KBM-7 (cell line): Measurements from ENCODE around the gene GNG4.
A peak's percentile ranks its signal among the peaks of the same experiment; 100 is the strongest.

ENCODE experiments used
- DNase-seq: peaks from one replicate; pipeline ENCODE4 v3.0.0-alpha.2; 2015
- in situ Hi-C: fragments of 300-500 bp; cut with MboI; formaldehyde crosslinking; loops from 2 replicates; pipeline ENCODE4 v1.14.3; 2020; ENCODE audit warnings: low sequenced_read_pairs, low pct_unique_long_range_greater_than_20kb, mixed read lengths

The GNG4 gene

DNA sequence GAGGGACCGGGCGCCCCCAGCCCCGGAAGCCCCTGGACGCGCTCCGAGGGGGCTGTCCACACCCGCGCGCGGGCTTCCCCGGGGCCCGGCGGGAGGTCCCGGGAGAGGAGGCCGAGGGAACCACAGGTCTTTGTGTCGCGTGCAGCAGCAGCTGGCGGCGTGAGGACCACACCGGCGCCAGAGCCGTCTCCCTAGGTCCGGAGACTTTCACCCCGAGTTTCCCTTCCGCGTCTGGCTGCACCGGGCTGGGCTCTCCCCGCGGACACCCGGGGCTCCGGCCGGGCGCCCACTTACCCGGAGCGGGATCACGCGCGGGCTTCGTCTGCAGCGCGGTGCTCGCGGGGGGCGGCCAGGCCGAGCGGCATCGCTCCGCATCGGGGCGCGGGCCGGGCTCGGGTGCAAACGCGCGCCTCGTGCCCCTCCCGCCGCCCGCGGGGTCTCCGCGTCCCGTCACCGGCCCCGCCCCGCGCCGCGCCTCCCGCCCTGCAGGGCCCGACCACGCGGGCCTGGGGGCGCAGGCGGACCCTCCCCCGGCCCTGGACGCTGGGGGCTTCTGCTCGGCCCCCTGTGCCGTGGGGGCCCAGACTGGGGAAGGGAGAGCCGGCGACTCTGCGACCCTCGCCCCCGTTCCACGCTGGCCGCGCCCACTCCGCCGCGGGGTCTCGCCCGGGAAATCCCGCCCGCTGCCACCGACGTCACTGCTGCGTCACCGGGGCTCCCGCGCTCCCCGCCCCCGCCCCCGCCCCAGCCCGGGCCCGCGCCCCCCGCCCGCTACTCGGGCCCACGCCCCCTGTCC lies at the start of gene GNG4:
TSS of gene GNG4 (minus strand) at position 417 of the 796 bp plus-strand sequence. CDS start 65,946 bp downstream, outside the sequence.
- peak; percentile 35 for DNase-seq
- in situ Hi-C loops: no loop called here

DNA sequence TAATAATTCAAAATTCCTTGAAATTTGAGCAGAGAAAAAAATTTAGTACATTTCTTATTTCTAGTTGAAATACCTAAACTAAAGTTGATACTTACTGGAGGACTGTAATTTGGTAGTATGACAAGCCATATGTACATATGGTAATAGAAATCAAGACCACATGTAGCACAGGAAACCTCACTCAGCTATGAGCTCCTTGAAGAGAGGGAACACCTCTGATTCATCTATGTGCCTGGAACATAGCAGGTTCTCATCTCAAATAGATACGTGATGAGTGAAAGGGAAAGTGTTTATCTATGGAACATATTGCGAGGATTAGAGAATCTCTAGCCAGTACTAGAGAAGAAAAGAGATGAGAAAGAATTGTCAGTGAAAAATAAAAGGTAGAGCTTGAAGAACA lies 47.9 kb upstream of the GNG4 start:
- in situ Hi-C loops: no loop called here

GRCh38 chr1:235689356-235689755 lies 39.8 kb upstream of the GNG4 start:
- in situ Hi-C loops: no loop called here
- no peak for DNase-seq

More for the DNA sequence above, 47.9 kb upstream of the GNG4 start:
- DNase-seq: no peak

DNA sequence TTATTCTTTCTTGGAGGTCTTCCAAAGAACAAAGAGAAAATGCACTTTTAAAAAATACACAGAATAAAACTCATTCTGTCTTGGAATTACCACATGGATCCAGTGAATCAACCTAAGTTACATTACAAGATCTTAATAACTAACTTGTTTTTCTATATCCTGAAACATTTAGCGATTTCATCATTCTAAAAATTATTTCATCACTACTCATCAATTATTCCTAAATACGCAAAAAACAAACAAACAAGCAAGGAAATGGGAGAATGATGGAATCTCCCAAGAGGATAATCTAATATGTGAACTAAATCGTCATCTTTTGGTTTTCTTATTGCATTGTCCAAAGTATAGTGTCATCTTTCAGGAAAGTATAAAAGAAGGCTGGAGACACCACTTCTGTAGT lies 38.5 kb upstream of the GNG4 start:
- no peak for DNase-seq
- in situ Hi-C loops: no loop called here

DNA sequence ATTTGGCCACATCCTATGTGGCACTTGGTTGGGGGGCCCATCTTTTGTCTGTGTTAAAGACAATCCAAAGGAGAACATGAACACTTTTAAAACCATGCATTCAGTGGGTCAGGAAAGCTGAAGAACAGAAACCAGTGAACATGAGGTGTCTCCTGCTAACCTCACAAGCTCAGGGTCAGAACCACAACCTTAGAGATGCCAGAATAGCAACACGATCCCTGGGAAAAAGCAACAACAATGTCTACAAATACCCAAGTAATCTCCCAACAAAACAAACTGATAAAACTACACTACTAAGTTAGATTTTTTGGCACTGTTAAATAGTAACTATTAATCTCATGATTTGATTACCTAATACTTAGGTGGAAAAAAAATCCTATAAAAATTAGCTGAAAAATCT lies 34.1 kb upstream of the GNG4 start:
- DNase-seq: no peak
- in situ Hi-C loops: no loop called here

DNA sequence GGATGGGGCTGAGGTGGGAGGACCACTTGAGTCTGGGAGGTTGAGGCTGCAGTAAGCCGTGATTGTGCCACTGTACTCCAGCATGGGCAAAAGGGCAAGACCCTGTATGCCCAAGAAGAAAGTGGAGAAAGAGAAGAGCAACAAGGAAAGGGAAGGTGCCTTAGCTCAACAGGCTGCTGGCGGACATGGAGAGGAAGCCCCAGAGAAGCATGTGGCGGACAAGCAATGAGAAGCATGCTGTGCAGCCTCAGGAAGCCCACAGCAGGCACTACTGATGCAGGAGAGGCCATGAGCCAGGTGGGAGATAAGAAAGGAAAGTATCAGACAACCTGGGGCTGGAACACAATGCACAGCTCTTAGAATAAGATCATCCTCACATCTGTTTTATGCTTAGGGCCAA lies 32.6 kb upstream of the GNG4 start:
- in situ Hi-C loops: no loop called here
- no peak for DNase-seq

DNA sequence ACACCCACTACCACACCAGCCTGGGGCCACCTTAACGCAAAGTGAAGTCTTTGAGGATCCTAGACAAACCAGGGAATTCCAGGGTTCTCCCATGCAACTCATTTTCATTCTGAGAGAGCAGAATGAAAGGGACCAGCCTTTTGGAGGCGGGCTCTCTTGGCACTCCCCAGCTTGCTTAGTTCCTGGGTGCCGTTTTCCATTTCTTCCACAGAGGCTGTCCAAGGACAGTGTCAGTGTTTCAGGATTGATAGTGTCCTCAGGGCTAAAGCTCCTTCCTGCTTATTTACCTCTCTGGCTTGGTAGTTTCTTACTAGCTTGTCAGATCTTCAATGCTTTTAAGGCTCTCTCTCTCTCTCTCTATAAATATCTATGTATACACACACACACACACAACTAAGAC lies 30.1 kb upstream of the GNG4 start:
- in situ Hi-C loops: no loop called here
- DNase-seq: no peak

- DNase-seq: no peak
- in situ Hi-C loops: no loop called here
Measured at GRCh38 chr1:235679005-235679404, 29.4 kb upstream of the GNG4 start.

DNA sequence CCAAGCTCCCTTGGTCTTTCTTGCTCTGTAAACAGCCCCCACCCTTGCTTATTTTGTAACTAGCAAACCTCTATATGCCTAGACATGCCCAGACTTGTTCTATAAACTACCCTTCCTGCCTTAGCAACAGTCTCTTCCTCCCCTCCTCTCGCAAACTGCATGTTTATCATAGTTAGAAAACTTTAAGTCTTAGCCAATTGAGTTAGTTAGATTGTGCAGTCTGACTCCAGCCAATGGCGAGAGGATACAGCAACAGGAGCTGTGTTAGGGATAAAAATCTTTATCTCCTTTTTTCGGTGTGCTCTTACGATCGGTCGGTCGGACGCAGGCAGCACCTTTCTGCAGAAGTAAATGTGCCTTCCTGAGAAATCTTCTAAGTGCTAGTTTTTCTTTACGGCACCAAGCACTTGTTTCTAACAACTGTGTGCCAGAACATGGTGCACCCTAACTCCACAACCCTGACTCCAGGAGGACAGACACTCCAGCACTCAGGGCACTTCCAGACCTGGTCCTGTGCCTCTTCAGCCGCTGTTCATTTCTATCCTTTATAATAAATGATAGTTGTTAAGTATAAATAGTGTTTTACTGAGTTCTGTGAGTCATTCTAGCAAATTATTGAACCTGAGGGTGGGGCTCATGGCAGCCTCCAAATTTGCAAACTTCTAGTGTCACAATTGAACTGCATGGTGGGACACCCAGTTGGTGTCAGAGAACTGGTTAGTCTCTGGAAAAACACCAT lies 25.7 kb upstream of the GNG4 start:
- peak; percentile 45 for DNase-seq
- in situ Hi-C loops: no loop called here

DNA sequence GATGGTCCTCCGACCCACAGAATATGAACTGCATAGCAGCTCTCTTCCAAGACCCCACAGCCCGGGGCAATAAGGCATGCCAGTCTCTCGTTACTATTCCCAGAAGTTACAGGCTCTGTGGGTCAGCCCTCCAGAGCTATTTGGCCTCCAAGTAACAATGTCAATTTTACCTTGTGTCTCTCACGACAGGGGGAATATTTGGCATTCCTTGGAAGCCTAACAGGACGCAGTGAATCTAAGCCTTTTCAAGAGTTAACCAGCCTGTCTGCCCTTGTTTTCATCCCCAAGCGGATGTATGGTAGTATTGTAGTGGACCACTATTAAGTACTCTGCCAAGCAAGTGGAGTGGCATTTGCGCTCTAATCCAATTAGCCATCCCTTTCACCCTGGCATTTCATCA lies 24.4 kb upstream of the GNG4 start:
- in situ Hi-C loops: no loop called here
- no peak for DNase-seq

GRCh38 chr1:235671992-235672391 lies 22.4 kb upstream of the GNG4 start:
- no peak for DNase-seq
- in situ Hi-C loops: no loop called here

DNA sequence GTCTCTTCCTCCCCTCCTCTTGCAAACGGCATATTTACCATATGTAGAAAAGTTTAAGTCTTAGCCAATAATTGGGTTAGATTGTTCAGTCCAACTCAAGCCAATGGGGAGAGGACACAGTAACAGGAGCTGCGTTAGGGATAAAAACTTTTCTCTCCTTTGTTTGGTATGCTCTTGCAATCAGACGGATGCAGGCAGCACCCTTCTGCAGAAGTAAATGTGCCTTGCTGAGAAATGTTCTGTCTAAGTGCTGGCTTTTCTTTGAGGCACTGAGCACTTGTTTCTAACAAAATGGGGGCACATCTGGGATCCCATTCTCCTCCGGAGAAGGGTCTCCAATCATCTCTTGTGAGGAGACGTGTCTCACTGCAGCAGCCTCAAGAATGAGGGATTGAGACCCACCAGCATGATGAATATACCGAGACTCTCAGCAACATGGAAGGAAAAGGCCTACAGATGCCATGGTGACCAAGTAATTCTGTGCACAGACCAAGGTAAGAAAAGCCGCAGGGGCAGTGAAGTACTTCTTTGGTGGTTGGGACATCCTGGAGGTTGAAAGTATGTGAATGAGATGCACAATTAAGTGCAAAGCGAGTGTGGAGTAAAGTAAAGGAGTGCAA lies 20.7 kb upstream of the GNG4 start:
- in situ Hi-C loops: no loop called here
- DNase-seq: peak; percentile 26

DNA sequence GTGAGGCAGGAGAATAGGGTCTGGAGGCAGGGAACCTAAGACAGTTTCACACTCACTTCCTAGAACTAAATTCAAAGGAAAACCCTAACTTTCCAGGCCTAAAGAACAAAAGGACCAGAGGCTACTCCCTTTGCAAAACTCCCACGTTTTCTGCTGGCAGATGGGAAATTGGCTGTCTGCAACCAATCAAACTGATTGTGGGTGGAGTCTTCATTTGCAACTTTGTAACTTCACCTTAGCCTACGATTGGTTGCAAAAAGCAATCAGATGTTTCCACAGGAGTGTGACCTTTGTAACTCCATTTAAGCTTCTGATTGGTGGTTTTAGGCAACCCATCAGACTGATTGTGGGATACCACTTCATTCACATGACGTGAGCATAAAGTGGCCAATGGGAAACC lies 19.7 kb upstream of the GNG4 start:
- no peak for DNase-seq
- in situ Hi-C loops: no loop called here

DNA sequence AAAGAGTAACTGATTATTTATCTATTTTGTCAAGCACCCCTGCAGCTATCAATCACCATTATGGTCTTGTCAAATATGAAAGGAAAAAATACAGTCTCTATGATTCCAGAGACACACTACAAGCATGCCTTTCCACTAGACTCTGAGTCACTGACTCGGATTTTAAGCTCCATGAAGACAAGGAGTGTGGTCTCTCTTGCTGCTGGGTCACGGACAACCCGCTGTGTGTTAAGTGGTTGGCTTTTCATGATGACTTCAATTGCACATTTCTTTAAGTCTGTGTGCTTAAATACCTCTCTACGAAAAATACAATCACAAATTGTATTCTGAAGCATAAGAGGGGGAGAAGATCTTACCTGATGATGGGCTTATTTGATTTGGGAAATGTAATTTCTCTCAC lies 14.0 kb upstream of the GNG4 start:
- in situ Hi-C loops: no loop called here
- no peak for DNase-seq

DNA sequence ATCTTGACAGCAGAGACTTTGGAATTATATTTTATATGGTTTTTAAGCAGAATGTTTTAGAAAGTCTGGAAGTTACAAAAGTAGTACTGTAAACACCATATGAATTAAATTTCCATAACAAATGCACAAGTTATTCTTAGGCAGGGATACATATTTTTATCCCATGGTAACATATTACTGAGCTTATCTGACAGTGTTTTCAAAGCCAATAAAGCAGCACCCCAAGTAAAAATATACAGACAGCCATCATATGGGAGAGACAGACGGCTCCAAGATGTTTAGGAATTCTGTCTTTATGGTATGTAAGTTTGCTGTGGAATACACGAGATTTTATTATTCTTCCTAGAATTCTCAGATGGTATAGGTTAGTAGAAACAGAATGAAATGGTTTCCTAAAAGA lies 12.0 kb upstream of the GNG4 start:
- in situ Hi-C loops: no loop called here
- no peak for DNase-seq

DNA sequence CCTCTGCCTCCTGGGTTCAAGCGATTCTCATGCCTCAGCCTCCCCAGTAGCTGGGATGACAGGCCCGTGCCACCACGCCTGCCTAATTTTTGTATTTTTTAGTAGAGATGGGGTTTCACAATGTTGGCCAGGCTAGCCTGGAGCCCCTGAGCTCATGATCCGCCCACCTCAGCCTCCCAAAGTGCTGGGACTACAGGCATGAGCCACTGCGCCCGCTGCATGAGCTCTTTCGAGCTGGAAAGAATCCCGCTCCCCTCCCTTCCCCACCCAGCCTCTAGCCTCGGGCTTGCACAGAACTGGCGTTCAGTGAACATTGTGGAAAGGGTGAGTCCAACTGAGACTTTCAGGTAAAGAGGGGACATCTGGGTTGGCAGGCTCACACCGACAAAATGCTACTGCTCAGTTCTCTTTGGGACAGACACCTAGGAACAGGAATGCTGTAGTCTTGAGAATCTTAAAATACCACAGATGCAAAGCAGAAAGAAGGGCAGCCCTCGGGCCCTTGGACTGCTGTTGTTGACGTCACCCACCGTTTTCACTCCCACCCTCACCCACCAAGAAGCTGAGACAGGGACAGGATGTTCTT lies 9.7 kb upstream of the GNG4 start:
- in situ Hi-C loops: no loop called here
- DNase-seq: no peak

DNA sequence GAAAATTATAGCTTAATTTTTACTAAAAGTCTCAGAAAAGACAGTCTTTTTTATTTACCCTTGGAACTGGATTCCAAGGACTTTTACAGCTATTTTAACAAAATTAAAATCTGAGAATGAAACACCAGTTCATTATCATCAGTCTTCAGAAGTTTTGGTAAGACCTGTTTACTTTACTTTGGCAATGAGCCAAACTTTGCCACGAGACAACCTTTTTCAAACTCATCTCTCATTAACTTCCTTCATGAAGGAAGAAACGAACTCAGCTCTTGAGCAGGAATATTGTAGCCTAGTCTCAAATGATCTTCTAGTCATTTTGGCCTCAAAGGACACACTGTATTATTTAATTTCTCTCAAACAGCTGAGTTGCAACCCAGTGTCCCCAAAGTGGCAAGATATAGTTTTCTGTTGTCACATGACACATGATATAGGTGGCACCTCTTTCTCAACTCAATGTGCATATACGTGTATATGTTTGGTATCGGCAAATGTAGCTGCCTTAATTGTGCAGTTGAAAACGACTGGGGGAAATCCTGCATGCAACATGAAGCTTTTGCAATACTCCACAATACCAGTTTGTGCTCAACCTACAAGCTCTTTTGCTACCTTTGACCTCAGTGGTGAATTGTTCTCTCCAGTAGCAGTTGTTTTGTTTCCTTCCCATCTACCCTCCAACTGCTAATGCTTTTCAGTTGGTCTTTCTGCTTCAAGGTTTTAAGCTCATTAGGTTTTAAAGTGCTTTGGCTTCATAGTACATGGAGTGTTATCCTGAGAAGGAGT lies 8.4 kb upstream of the GNG4 start:
- no peak for DNase-seq
- in situ Hi-C loops: no loop called here

DNA sequence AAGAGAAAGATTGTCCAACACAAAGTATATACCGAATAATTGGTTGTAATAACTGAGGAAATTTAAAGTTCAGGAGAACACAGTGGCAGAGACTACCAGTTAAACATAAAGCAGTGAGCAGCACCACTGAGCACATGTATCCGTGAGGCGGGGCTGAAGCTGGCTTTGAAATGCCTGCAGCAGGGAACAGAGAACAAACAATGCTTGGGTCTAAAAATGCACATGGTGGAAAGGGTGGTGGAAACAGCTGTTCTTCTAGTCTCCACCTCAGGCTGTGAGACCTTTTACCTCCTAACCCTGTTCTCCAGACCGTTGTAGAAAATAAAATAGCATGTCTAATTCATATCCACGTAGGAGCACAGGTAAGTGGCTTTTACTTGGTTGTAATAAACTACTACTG lies 7.7 kb upstream of the GNG4 start:
- DNase-seq: no peak
- in situ Hi-C loops: no loop called here

- DNase-seq: no peak
- in situ Hi-C loops: no loop called here
Measured at GRCh38 chr1:235652364-235652763, 2.8 kb upstream of the GNG4 start.
